Hematopoietic multipotent progenitor cell (in vitro differentiated cells): ENCODE data around the gene H2AZ1. TPM values are rescaled to one million over a fixed set of nuclear protein-coding genes. Genes with fewer than 3 reads are reported as not detected.
A peak's percentile ranks its signal among the peaks of the same experiment; 100 is the strongest.

Source experiments
- DNase-seq, 3 donors: peaks; one replicate each; pipeline ENCODE4 v3.0.0-alpha.2; 2011 to 2015; ENCODE audit warnings: low read depth in 2 of 3, low spot score in 2 of 3
- total RNA-seq: library from RNA; depleted of rRNA; stranded (reverse); fragments of >200 nt; gene quantifications from one replicate; pipeline ENCODE4 v1.2.3, GENCODE V29; 2012

Gene H2AZ1
- total RNA-seq, 1 donor: 186 TPM

DNA sequence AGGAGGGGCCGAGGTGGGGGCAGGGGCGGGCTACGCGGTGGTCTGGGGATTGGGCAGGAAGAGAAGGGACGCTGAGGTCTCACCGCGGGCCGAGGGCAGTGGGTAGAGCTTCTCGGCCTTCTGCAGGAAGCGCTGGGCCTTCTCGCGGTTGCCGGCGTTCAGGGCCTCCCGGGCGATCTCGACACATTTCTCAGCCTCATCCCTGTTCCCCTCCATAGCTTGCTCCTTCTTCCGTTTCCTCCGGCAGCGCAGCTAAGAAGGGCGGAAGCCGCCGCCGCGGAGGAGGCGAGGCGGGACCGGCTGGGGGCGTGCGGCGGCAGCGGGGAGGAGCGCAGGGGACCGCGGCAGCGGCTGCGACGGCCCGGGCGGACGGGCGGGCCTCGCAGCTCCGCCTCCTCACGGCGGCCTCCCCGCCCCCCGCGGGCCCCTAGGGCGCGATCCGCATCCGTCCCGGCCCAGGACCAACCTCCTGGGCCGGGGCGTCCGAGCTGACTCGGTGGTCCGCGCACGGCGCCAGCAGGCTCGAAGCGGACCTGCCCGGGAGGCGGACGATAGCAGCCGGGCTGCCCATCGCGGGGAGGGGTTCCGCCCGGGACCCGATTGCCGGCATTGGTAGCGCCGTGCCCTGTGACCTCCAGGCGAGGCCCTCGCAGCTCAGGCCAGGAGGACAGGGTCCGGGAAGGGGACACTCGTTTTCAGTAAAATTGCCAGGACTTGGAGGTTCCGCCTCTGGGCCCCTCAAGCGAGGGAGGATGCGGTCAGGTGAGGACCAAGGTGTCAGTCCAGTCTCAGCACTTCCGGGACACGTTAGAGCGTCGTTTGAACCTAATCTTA is 3.5 kb downstream of the H2AZ1 start, which contains the start of gene DNAJB14:
Gene DNAJB14, minus strand, starts transcription at position 263 of the 834 bp plus-strand sequence. Its CDS starts 47 bp downstream, at position 216.
- DNase-seq: peak; percentile 68 to 80 (median 78)

DNA sequence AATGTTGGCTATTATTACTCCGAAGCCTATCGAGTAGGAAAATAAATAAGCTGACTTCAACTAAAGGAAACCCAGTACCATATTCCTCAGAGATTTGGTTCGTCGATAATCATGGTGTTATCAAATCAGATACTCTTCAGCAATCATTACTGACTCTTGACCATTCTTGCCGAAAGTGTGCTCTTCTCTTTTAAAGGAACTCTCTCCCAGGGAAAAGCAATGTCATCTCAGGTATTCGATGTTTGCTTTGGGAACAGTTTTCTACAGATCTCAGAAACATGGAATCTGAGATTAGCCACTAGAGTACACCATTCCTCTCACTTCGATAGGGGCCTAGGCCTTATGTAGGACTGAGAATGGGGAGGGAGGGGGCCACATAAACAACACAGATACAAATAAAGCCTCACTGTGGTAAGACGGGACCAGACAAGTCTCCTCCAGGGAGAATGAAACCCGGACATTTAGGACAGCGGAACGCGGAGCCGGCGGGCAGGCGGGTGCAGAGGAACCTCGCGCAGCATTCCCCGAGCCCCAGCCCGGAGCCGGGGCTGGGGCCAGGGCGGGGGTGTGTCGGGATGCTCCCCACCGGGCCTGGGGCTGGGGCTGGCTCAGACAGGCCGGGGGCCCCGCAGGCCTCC is 4.2 kb downstream of the H2AZ1 start:
- peak; percentile 13 to 28 (median 19) for DNase-seq

DNA sequence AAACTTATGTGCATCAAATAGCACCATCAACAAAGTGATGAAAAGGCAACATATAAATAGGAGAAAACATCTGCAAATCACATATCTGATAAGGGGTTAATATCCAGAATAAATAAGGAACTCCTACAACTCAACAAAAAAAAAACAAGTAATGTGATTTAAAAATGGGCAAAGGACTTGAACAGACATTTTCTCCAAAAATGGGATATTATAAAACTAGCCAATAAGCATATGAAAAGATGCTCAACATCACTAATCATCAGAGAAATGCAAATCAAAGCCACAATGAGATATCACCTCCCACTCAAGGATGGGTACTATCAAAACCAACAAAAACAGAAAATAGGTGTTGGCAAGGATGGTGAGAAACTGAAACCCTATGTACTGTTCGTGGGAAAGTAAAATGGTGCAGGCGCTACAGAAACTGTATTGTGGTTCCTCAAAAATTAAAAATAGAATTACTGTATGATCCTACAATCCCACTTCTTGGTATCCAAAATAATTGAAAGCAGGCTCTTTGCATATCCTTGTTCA is 6.1 kb downstream of the H2AZ1 start:
- no peak for DNase-seq

DNA sequence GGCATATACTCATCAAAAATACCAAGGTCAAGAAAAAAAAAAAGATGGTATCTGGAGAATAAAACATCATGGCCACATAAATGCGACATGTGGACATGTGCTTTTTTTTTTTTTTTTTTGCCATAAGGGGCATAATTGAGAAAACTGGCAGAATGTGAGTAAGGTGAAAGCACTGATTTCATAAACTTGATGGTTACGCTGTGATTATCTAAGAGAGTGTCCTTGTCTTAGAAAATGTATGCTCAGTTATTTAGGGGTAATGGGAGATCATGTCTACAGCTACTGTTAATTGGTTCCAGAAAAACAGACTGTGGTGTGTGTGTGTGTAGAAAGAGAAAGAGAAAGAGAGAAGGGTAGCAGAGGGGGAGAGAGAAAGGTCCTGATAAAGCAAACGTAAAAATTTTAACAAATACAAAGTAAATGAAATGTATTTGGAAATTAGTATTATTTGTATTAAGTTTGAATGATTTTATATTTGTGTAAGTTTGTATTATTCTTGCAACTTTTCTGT is 11.8 kb downstream of the H2AZ1 start:
- no peak for DNase-seq

DNA sequence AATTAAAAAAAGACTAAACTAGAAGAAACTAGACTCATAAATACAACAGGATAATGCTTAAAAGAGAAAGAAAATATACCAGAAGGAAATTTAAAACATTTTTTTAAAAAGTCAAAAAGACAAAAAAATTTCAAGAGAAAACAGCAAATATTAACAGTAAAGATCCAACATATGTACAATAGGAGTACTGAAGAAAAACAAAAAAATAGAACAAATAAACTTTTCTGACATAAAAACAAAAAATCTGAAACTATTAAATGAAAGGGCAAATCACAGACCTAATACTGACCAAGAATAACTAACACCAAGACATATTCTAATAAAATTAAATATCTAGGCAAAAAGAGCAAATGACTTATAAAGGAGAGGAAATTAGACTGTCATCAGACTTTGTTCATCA is 15.2 kb downstream of the H2AZ1 start:
- peak in 1 of 3 donors; percentile 11 for DNase-seq

DNA sequence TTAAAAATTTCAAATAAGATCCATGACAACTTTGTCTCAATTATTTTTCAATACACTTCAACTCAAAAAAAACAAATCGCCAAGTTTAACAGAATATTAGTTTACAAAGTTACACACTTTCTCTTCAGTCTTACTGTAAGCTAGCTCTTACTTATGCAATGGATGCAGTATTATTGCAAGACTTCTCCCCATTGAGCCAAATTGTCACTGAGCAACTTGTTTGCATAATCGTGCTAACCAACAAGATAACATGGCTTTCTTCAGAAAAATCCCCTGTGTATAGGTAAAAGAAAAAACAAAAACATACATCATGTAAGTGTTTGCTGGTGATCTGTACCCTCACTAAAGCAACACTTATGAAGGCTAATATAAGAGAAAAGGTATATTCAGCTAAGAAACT is 22.5 kb downstream of the H2AZ1 start:
- DNase-seq: no peak

DNA sequence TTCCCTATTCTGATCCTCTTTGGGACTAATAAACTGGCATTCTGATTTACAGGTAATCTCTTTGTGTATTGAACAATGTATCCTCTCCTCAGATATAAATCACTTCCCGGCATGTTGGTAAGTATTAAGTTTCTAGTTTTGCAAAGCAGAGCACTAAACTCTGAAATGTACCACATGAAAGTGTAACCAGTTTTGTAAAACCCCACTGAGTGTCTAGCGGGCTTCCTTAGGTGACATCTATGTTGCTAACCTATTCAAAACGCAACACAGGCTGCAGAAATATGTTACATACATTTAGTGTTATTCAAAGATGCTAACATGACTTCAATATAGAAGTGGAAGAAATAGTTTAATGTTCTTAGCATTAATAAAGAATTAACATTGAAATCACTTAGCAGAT is 28.9 kb downstream of the H2AZ1 start:
- no peak for DNase-seq

DNA sequence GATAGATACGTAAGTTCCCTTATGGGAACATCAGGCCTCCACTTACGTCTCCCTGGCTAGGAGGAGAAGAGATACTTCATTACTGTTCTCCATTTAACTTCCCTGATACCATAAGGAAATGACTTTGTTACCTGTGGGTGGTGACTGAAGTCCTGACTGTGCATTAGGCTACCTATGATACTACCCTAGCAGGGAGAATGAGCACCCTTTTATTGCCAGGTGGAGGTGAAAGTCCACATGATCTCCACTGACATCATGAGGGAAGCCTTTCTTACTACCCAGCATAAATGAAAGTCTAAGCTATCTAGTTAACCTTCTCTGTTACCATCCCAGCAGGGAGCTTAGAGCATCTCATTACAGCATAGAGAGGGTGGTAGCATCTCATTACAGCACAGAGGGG is 31.4 kb downstream of the H2AZ1 start:
- DNase-seq: no peak

DNA sequence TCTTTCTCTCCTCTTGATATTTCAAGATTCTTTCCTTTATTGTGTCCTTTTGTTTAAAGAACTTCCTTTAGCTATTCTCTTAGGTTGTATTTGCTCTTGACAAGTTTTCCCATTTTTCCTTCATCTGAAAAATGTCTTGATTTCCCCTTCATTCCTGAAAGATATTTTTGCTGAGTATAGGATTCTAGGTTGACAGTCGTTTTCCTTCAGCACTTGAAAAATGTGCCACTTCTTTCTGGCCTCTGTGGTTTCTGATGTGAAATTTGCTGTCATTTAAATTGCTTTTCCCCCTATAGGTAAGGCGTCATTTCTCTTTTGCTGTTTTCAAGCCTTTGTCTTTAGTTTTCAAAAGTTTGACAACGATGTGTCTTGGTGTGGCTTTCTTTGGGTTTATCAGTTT is 32.5 kb downstream of the H2AZ1 start:
- DNase-seq: no peak

DNA sequence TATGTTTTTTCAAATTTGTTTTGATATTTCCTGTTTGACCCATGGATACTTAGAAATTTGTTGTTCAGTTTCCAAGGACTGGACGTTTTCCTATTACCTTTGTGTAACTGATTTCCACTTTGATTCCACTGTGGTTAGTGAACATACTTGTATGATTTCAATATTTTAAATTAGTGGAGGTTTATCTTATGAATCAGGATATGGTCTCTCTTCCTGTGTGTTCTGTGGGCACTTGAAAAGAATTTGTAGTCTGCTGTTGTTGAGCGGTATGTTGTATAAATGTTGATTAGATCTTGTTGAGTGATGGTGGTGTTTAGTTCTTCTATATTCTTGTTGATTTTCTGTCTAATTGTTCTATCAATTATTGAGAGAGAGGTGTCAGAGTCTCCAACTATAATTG is 34.6 kb downstream of the H2AZ1 start:
- no peak for DNase-seq

Other genes with a start within 250 kb of the H2AZ1 start
- 15.9 TPM for gene DAPP1, start 133.4 kb downstream of the H2AZ1 start, total RNA-seq
- gene LAMTOR3, start 55.8 kb downstream of the H2AZ1 start, total RNA-seq: 15.3 TPM
- 17.2 TPM for gene DNAJB14, start 3.7 kb downstream of the H2AZ1 start, total RNA-seq
- gene DDIT4L, start 240.2 kb upstream of the H2AZ1 start, total RNA-seq: not detected